Loucy (cell line): ENCODE results near the gene RNF6.

Experiments used
- CTCF ChIP-seq: fragments of 200-600 bp; sonication (generic); conservative IDR thresholded peaks from 2 replicates; pipeline ENCODE4 v1.5.1; 2014; ENCODE audit warnings: mild to moderate bottlenecking, antibody characterized with exemption, low read length
- EZH2phosphoT487 ChIP-seq: fragments of 200-600 bp; IDR thresholded peaks from 2 replicates; pipeline ENCODE4 v1.6.1; 2018; ENCODE audit warnings: antibody characterized with exemption, mild to moderate bottlenecking, moderate library complexity, borderline replicate concordance

- TF ChIP-seq CTCF (no peak), EZH2phosphoT487 (no peak)
Measured at GRCh38 chr13:26220575-26220974, 1.5 kb downstream of the RNF6 start.
